ENCODE measurements around the gene ABLIM2.

Gene ABLIM2

GRCh38 chr4:8136529-8136928, 22.1 kb downstream of the ABLIM2 start:
- no peak for DNase-seq (ENCODE audit: low spot score)

- no peak for DNase-seq (ENCODE audit: low spot score)
These were observed 22.9 kb downstream of the ABLIM2 start for GRCh38 chr4:8135666-8136065.

GRCh38 chr4:8133897-8134563, 24.6 kb downstream of the ABLIM2 start:
- no peak for DNase-seq (ENCODE audit: low spot score)

GRCh38 chr4:8132947-8133705, 25.5 kb downstream of the ABLIM2 start:
- no peak for DNase-seq (ENCODE audit: low spot score)

- no peak for DNase-seq (ENCODE audit: low spot score)
These were observed 26.2 kb downstream of the ABLIM2 start for GRCh38 chr4:8132400-8132799.

GRCh38 chr4:8131826-8132225, 26.8 kb downstream of the ABLIM2 start:
- no peak for DNase-seq (ENCODE audit: low spot score)

GRCh38 chr4:8131210-8131609, 27.4 kb downstream of the ABLIM2 start:
- DNase-seq (ENCODE audit: low spot score) = no peak

- no peak for DNase-seq (ENCODE audit: low spot score)
These were observed 28.1 kb downstream of the ABLIM2 start for GRCh38 chr4:8130346-8131066.

GRCh38 chr4:8129785-8130184, 28.8 kb downstream of the ABLIM2 start:
- DNase-seq (ENCODE audit: low spot score) = no peak

- DNase-seq (ENCODE audit: low spot score) = no peak
These were observed 29.5 kb downstream of the ABLIM2 start for GRCh38 chr4:8129136-8129535.

GRCh38 chr4:8128100-8128856, 30.3 kb downstream of the ABLIM2 start:
- no peak for DNase-seq (ENCODE audit: low spot score)

- no peak for DNase-seq (ENCODE audit: low spot score)
These were observed 31.4 kb downstream of the ABLIM2 start for GRCh38 chr4:8127051-8127826.

GRCh38 chr4:8126523-8126922, 32.1 kb downstream of the ABLIM2 start:
- no peak for DNase-seq (ENCODE audit: low spot score)

GRCh38 chr4:8125526-8126056, 33.0 kb downstream of the ABLIM2 start:
- no peak for DNase-seq (ENCODE audit: low spot score)

- no peak for DNase-seq (ENCODE audit: low spot score)
These were observed 34.7 kb downstream of the ABLIM2 start for GRCh38 chr4:8123870-8124269.

- DNase-seq (ENCODE audit: low spot score) = no peak
These were observed 35.2 kb downstream of the ABLIM2 start for GRCh38 chr4:8123389-8123788.

- DNase-seq (ENCODE audit: low spot score) = no peak
These were observed 35.9 kb downstream of the ABLIM2 start for GRCh38 chr4:8122746-8123145.

GRCh38 chr4:8121292-8122015, 37.2 kb downstream of the ABLIM2 start:
- DNase-seq (ENCODE audit: low spot score) = no peak

- DNase-seq (ENCODE audit: low spot score) = no peak
These were observed 38.1 kb downstream of the ABLIM2 start for GRCh38 chr4:8120501-8120900.

GRCh38 chr4:8119877-8120276, 38.7 kb downstream of the ABLIM2 start:
- DNase-seq (ENCODE audit: low spot score) = no peak

GRCh38 chr4:8118531-8118930, 40.1 kb downstream of the ABLIM2 start:
- DNase-seq (ENCODE audit: low spot score) = no peak
